HG02852 (cell line): Measurements from ENCODE around the gene KIF3A.
A peak's percentile ranks its signal among the peaks of the same experiment; 100 is the strongest.

ENCODE experiments used
- ATAC-seq: cut with Tn5 transposase; IDR thresholded peaks from one replicate; pipeline ENCODE4 v1.9.1; 2021; ENCODE audit warnings: mild to moderate bottlenecking, moderate library complexity; ENCODE audit not compliant: unreplicated experiment

The KIF3A gene

DNA sequence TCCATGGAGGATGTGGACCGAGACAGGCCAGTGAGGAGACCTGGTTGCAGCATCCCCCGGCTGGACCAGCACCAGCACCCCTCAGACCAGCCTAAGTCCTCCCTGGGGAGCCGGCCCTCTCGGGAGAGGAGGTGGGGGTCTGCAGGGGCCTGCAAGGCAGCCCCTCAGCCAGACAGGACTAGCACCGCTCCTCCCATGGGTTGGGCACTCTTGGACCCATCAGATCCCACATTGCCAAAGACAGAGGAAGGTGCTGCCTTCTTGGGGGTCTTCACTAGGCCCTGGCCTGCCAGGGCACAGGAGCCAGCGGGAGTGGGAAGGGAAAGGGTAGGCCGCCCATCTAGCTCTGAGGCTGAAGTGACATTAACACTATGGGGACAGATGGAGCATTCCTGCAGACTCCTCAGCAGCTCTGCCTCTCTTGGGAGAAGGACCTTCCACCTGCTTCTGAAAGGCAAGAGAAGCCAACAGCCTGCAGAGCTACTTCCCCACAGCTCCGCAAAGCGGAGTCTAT, 72.6 kb downstream of the KIF3A start:
- no peak for ATAC-seq

- ATAC-seq, result peak; percentile 39
These were observed 73.3 kb downstream of the KIF3A start for GRCh38 chr5:132663771-132664695.

- peak; percentile 71 for ATAC-seq
These were observed 74.2 kb downstream of the KIF3A start for GRCh38 chr5:132662925-132663770.

DNA sequence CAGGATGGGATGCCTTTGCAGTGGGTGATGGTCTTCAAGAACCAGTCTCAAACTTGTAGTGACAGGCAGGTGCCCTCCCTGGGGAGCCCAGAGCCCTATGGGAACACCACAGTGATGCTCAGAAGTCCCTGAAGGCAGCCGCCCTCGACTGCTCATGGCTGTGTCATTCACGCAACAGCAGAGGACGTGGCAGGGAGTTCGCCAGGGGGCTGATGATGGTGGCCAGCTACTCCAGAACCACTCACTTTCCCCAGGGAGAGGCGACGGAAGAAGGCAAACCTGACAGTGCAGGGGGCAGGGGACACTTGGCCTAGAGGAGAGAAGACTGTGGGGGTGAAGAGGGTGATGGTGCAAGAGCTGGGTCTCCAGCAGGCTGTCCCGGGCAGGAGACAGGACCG, 75.3 kb downstream of the KIF3A start:
- no peak for ATAC-seq

GRCh38 chr5:132661231-132662003, 75.9 kb downstream of the KIF3A start:
- ATAC-seq, result no peak

DNA sequence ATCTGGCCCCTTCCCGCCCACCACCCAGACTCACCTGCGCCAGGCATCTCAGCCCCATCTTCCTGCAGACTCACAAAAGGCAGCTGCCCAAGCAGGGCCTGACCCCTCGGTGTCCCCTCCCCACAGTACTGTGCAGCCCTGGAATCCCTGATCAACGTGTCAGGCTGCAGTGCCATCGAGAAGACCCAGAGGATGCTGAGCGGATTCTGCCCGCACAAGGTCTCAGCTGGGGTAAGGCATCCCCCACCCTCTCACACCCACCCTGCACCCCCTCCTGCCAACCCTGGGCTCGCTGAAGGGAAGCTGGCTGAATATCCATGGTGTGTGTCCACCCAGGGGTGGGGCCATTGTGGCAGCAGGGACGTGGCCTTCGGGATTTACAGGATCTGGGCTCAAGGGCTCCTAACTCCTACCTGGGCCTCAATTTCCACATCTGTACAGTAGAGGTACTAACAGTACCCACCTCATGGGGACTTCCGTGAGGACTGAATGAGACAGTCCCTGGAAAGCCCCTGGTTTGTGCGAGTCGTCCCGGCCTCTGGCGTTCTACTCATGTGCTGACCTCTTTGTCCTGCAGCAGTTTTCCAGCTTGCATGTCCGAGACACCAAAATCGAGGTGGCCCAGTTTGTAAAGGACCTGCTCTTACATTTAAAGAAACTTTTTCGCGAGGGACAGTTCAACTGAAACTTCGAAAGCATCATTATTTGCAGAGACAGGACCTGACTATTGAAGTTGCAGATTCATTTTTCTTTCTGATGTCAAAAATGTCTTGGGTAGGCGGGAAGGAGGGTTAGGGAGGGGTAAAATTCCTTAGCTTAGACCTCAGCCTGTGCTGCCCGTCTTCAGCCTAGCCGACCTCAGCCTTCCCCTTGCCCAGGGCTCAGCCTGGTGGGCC, 77.5 kb downstream of the KIF3A start:
- ATAC-seq, result no peak

DNA sequence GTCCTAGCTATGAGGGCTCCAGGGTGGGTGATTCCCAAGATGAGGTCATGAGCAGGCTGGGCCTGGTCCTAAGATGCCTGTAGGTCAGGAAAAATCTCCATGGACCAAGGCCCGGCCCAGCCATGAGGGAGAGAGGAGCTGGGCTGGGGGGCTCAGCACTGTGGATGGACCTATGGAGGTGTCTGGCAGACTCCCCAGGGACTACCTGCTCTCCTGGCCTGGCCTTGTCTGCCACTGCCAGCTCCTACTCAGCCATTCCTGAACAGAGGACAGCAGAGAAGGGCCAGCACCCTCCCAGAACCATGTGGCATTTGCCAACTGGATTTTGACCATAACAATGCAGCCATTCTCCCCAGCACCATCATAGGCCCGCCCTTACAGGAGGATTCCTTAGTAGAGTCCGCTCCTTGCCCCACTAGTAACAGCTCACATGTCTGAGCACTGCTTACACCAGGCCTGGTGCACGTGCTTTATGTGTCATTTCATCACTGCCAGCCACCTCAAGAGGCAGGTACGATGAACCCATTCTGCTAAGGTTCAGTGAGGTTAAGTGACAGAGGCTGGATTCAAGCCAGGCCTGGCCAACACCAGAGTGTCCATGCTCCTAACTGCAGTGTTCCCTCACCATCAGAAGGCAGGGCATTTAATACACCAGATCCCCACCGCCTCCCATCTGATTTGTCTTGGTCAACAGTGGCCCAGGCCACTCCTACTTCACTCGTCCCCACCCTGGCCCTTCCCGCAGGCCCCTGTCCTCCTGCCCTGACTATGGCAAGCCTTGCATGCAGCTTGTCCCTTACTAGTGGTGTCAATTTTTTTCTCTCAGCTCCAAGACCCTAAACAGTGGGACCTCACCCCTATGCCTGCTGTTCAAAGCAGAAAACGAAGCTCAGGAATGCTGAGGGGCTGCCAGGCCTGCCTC, 78.7 kb downstream of the KIF3A start:
- ATAC-seq, result no peak

DNA sequence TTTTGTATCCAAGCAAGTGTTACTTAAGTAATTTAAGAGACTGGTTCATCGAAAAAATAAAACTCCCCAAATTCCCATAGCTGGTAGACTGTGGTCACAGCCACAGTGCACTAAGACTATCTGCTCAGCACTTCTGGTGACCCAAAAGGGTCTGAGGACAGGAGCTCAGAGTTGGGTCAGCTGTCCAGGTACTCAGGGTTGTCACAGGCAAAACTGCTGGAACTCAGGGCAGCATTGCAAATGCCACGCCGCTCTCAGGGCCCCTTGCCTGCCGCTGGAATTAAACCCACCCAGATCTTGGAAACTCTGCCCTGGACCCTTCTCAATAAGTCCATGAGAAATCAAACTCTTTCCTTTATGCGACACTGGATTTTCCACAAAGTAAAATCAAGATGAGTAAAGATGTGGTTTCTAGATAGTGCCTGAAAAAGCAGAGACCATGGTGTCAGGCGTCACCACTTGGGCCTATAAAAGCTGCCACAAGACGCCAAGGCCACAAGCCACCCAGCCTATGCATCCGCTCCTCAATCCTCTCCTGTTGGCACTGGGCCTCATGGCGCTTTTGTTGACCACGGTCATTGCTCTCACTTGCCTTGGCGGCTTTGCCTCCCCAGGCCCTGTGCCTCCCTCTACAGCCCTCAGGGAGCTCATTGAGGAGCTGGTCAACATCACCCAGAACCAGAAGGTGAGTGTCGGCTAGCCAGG, 79.5 kb downstream of the KIF3A start, which contains the start of gene IL13:
TSS of gene IL13 (plus strand) at position 498 of the 705 bp plus-strand sequence. CDS start at position 512, 14 bp downstream.
- ATAC-seq, result no peak

GRCh38 chr5:132656774-132657355, 80.5 kb downstream of the KIF3A start:
- no peak for ATAC-seq

DNA sequence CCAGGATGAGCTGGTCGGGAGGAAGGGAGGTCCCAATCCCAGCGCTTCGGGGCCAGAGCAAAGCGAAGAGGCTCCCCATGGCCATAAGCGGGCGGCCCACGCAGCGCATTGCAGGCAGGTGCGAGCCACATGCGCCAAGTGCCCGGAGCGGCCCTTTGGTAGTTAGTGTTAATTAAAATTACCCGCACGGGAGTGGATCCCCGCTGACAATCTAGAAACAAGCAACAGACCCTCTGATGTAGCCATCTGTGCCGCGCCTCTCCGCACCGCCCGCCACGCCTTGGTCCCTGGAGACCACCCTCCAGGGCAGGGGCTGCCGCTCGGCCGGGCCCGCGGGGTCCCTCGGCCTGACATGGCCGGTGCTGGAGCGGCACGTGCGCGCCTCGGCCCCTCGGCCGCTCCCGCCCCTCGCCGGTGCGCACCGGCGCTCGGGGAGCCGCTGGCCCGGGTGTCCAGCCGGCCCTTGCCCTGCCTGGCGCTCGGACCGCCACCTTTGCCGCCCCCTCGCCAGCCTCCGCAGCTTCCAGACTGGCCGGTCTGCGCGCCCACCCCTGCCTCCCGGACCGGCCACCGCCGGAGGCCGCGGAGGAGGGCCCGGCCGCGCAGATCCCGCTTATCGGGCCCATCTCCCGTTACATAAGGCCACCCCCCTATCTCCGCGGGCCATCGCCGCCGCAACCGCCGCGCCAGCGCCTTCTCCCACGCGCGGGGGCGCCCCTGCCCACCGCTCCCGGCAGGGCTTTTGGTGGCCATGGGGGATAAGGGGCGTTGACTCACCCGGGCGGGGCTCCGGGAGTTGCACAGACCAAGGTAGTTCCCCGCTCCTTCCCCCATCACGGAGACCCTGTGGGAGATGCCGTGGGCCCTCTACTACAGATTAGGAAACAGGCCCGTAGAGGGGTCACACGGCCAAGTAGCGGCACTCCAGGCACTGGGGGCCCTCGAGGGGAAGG, 81.2 kb downstream of the KIF3A start:
- no peak for ATAC-seq

- ATAC-seq, result no peak
These were observed 83.6 kb downstream of the KIF3A start for GRCh38 chr5:132653716-132654115.

DNA sequence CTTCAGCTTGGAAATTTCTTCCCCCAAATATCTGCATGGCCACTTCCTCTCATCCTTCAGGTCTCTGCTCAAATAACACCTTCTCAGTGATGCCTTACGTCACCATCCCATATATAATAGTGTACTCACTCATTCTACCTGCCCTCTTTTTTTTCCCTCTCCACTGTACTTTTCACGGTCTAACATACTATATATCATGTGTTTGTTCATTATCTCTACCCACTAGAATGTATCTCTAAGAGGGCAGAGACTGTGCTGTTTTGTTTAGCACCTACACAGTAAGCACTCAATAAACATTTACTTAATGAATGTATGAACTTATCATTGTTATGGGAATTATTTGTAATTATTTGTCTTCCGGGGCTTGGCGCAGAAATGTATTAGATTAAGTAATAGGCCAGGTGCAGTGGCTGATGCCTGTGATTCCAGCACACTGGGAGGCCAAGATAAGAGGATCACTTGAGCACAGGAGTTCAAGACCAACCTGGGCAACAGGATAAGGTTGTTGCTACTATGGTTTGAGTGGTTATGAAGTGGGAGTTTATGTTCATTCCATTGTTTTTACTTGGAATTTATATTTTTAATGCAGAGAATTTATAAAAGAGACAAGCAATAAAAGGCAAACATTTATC, 85.4 kb downstream of the KIF3A start:
- ATAC-seq, result no peak

DNA sequence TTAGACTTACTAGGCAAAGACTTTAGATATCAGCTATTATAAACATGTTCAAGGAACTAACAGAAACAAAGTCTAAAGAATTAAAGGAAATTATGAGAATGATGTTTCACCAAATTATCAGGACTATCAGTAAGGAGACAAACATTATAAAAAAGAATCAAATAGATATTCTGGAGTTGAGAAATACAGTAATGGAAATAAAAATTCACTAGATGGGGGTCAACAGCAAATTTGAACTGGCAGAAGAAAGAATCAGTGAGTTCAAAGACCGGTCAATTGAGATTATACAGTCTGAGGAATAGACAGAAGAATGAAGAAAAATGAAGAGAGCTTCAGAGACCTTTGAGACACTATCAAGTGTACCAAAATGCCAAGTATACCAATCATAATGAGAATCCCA, 89.0 kb downstream of the KIF3A start:
- no peak for ATAC-seq

DNA sequence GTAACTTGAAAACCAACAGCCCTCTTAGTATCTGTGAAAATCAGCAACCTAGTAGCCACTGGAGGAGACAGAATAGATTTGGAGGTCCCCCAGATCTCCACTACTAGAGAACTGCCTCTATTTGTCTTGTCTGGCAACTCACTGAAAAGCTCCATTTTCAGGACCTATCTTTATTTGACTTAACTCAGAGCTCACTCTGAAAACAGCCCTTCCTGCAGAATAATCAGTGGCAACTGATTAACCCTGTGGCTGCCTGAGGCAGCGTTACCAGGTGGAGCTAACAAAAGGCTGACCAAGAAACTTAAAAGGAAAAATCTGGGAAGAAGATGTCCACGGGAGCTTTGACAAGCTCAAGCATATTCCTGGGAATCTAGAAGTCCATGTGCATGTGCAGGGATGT, 89.9 kb downstream of the KIF3A start:
- ATAC-seq, result no peak

GRCh38 chr5:132646583-132647266, 90.6 kb downstream of the KIF3A start:
- no peak for ATAC-seq

DNA sequence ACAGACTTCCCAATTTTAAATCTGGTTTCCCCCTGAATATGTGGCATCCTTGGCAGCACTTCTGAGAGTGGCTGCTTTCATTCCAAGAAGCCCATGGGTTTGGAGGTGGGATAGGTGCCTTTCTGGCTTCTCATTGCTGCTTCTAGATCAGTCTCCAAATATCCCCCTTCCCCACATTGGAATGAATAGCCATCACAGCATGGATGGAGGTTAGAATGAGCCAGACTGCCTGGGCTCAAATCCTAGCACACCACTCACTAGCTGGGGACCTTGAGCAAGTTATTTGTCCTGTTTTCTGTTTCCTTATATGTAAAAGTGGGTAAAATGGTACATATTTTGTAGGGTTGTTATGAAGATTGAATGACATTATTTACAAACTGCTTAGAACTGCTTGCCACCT, 93.2 kb downstream of the KIF3A start:
- ATAC-seq, result no peak
